ENCODE results near the gene IMMT. TPM values are rescaled to one million over a fixed set of nuclear protein-coding genes. Genes with fewer than 3 reads are reported as not detected.

The IMMT gene
- total RNA-seq, 2 donors from 2014 or later, result 96.8 to 99.9 TPM

DNA sequence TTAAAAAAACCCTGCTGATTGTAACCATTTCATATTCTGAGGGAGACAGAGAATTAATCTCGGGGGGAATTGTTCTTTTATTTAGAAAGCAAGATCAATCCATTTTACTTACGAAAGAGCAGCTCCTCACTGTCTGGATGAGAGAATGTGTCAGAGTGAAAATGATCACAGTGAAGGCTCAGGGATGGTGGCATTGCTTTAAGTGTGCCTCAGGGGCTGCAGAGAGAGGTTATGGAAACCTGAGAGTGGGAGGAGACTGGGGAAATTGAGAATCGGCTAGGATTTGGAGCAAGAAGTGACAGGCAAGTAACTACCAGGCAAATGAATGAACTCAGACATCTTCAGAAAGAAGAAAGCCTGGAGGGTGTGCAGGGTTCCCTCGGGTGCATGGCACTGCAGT, 38.2 kb upstream of the IMMT start:
- TF ChIP-seq, protein P1, sequence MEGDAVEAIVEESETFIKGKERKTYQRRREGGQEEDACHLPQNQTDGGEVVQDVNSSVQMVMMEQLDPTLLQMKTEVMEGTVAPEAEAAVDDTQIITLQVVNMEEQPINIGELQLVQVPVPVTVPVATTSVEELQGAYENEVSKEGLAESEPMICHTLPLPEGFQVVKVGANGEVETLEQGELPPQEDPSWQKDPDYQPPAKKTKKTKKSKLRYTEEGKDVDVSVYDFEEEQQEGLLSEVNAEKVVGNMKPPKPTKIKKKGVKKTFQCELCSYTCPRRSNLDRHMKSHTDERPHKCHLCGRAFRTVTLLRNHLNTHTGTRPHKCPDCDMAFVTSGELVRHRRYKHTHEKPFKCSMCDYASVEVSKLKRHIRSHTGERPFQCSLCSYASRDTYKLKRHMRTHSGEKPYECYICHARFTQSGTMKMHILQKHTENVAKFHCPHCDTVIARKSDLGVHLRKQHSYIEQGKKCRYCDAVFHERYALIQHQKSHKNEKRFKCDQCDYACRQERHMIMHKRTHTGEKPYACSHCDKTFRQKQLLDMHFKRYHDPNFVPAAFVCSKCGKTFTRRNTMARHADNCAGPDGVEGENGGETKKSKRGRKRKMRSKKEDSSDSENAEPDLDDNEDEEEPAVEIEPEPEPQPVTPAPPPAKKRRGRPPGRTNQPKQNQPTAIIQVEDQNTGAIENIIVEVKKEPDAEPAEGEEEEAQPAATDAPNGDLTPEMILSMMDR (conservative IDR thresholded peaks at IDR 0.05), result no peak
- no peaks in the 10 kb centered on the region for H3K36me3 Mint-ChIP-seq (ENCODE audit: low read depth)
- Histone ChIP-seq H3K27ac (ENCODE audit: low read depth, low read length) (no peak overlapping the region), H3K9ac (ENCODE audit: extremely low read depth, low read length, poor library complexity, severe bottlenecking) (no peak overlapping the region), H3K4me3 (ENCODE audit: low read length) (no peak overlapping the region), H3K9me3 (ENCODE audit: control insufficient read depth, low read length) (no peaks in the 10 kb centered on the region), H3K36me3 (ENCODE audit: control insufficient read depth, insufficient read depth, low read length) (no peaks in the 10 kb centered on the region), H3K4me1 (ENCODE audit: control insufficient read depth, insufficient read depth, low read length) (no peaks in the 10 kb centered on the region), H3K27me3 (ENCODE audit: control insufficient read depth, insufficient read depth, low read length, poor library complexity, severe bottlenecking) (no peaks in the 10 kb centered on the region)
- H3K27ac Mint-ChIP-seq, result no peak overlapping the region
- no peak for DNase-seq
- H3K27me3 Mint-ChIP-seq (ENCODE audit: insufficient read depth), result no peaks in the 10 kb centered on the region
- peaks cover 3% of the 10 kb centered on the region for H3K4me1 Mint-ChIP-seq
- no peak overlapping the region for H3K4me3 Mint-ChIP-seq
- WGBS, 2 experiments (ENCODE audit: insufficient coverage in 1 of 2, insufficient read length in 1 of 2), result 41 to 70% methylated on average over 1 to 4 of the region's 4 CpGs
- no peaks in the 10 kb centered on the region for H3K9me3 Mint-ChIP-seq

DNA sequence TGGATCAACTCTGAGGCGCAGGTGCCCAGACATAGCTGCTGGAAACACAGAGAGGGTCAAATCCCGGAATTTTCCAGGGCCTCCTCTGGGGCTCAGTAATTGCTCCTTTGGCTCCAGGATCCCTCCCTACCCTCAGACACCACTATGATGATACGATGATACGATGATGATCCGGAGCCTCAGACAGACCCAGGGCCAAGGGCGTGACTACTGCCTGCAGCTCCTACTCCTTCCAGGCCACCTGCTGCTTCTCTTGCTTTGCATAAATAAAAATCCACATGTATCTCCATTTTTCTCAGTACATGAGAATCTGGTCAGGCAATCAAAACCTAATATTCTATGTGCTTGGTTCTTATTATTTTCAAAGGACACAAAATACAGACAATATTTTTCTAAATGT, 37.6 kb upstream of the IMMT start:
- no peaks in the 10 kb centered on the region for H3K27me3 Mint-ChIP-seq (ENCODE audit: insufficient read depth)
- no peak overlapping the region for H3K9ac ChIP-seq (ENCODE audit: extremely low read depth, low read length, poor library complexity, severe bottlenecking)
- no peaks in the 10 kb centered on the region for H3K27me3 ChIP-seq (ENCODE audit: control insufficient read depth, insufficient read depth, low read length, poor library complexity, severe bottlenecking)
- TF ChIP-seq, protein P1 (conservative IDR thresholded peaks at IDR 0.05), result no peak
- no peak overlapping the region for H3K27ac Mint-ChIP-seq
- H3K4me3 ChIP-seq (ENCODE audit: low read length), result no peak overlapping the region
- H3K9me3 Mint-ChIP-seq, result no peaks in the 10 kb centered on the region
- H3K4me1 Mint-ChIP-seq, result peaks cover 3% of the 10 kb centered on the region
- DNase-seq, result no peak
- H3K27ac ChIP-seq (ENCODE audit: low read depth, low read length), result no peak overlapping the region
- WGBS, 2 experiments (ENCODE audit: insufficient coverage in 1 of 2, insufficient read length in 1 of 2), result 82 to 93% methylated on average over 5 to 6 of the region's 6 CpGs
- no peaks in the 10 kb centered on the region for H3K36me3 ChIP-seq (ENCODE audit: control insufficient read depth, insufficient read depth, low read length)
- H3K9me3 ChIP-seq (ENCODE audit: control insufficient read depth, low read length), result no peaks in the 10 kb centered on the region
- H3K4me1 ChIP-seq (ENCODE audit: control insufficient read depth, insufficient read depth, low read length), result no peaks in the 10 kb centered on the region
- no peaks in the 10 kb centered on the region for H3K36me3 Mint-ChIP-seq (ENCODE audit: low read depth)
- H3K4me3 Mint-ChIP-seq, result no peak overlapping the region

DNA sequence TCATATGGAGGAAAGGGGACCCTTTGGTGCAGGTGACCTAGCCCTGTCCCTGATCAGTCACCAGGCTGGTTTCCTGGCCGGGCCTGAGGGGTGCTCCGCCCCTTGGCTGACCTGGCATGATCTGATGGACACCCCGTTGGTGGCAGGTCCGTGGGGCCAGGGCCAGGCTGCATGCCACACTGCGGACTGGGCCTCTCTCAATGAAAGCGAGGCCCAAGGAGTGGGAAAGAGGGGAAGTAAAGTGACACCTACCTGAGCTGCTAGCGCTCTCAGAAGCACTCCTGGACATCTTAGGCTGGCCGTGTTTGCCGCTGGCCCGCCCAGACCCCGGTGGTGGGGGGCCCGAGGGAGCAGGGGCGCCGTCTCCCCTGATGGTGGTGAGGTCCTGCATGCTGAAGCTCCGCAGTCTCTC, 37.1 kb upstream of the IMMT start:
- Histone ChIP-seq H3K9me3 (ENCODE audit: control insufficient read depth, low read length) (no peaks in the 10 kb centered on the region), H3K36me3 (ENCODE audit: control insufficient read depth, insufficient read depth, low read length) (no peaks in the 10 kb centered on the region), H3K27me3 (ENCODE audit: control insufficient read depth, insufficient read depth, low read length, poor library complexity, severe bottlenecking) (no peaks in the 10 kb centered on the region), H3K9ac (ENCODE audit: extremely low read depth, low read length, poor library complexity, severe bottlenecking) (no peak overlapping the region), H3K4me1 (ENCODE audit: control insufficient read depth, insufficient read depth, low read length) (no peaks in the 10 kb centered on the region), H3K27ac (ENCODE audit: low read depth, low read length) (no peak overlapping the region), H3K4me3 (ENCODE audit: low read length) (no peak overlapping the region)
- Mint-ChIP-seq H3K27ac (no peak overlapping the region), H3K27me3 (ENCODE audit: insufficient read depth) (no peaks in the 10 kb centered on the region), H3K9me3 (no peaks in the 10 kb centered on the region), H3K36me3 (ENCODE audit: low read depth) (no peaks in the 10 kb centered on the region), H3K4me3 (no peak overlapping the region), H3K4me1 (peaks cover 3% of the 10 kb centered on the region)
- TF ChIP-seq, protein P1 (conservative IDR thresholded peaks at IDR 0.05), result no peak
- WGBS, 2 experiments (ENCODE audit: insufficient coverage in 1 of 2, insufficient read length in 1 of 2), result 92 to 93% methylated on average over 8 to 15 of the region's 15 CpGs
- DNase-seq, result no peak
